ENCODE measurements around the gene PARP8.

The PARP8 gene

DNA sequence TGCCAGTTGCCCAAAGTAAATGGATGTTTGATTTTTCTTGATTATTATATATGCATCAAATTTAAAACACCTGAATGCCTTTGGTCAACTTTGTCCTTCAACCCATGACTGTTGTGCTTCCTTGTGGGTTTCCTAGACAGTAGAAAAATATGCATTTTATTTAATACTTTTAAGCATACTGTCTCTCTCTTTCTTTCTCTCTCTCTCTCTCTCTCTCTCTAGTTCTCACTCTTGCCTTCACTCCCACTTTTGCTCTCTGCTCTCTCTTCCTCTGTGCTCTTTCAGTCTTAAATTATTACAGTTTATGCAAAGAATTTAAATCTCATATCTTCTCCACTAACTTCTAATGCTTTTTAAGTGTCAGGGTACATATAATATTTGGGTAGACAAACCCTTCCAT is 173.0 kb downstream of the PARP8 start:
- no peak for DNase-seq

DNA sequence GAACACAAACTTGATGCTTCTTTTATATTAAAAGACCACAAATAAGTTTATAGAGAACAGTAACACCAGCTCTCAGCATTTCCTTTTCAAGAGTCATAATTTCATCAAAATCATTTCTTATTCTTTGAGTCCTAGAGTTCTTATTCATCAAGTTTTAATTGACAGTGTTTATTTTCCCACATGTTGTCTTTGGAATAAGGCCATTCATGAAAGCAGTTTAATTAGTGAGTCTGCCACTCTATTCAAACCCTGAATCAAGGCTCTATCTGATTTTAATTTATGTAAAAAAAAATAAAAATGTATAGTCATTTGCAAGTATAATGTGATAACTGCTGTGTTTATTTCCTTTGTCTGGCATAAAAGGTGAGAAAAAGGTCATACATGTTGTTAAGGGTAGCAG is 176.7 kb downstream of the PARP8 start:
- TF ChIP-seq POLR2A (IDR thresholded peaks at IDR 0.05; ENCODE audit: low read length) (no peak), GATA1 (IDR thresholded peaks at IDR 0.05; ENCODE audit: low read depth, low read length) (no peak)
- DNase-seq, result no peak

More for the DNA sequence above, 173.0 kb downstream of the PARP8 start:
- TF ChIP-seq POLR2A (IDR thresholded peaks at IDR 0.05; ENCODE audit: low read length) (no peak), GATA1 (IDR thresholded peaks at IDR 0.05; ENCODE audit: low read depth, low read length) (no peak)

DNA sequence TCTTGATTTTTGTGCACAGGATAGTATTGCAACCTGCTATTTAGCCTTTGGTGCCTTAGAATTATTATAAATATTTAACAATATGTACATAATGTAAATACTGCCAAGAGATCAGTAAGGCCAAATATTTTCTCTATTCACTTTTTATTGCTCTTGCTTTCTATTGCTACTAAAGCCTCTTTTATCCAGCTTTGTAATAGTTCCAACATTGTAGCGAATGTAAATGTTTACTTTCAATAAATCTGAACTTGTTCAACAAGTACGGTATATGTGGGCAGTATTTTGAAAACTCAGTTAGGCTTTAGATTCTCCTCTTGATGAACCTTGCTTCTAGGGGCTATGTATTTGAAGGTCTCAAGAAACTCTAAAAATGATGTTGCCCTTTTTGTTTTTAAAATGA is 179.8 kb downstream of the PARP8 start:
- DNase-seq, result no peak
- TF ChIP-seq GATA1 (IDR thresholded peaks at IDR 0.05; ENCODE audit: low read depth, low read length), result no peak
- no peak for TF ChIP-seq POLR2A (IDR thresholded peaks at IDR 0.05; ENCODE audit: low read length)

DNA sequence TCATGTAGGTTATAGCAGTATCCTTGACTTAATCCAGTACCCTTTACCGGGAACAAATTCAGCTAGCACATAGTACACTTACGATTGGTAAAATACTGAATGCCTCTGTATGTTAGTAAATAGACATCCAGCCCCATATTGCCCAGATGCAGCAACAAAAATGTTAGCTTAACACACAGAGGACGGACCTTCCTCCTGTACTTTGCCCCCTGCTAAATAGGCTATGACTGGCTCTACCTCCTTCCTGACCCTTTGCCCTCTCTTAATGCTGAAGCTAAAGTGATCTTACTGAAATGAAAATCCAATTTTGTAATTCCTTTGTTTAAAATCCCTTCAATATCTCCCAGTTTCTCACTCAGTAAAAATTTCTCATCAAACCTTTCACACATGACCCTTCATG is 183.1 kb downstream of the PARP8 start:
- no peak for TF ChIP-seq POLR2A (IDR thresholded peaks at IDR 0.05; ENCODE audit: low read length)
- no peak for TF ChIP-seq GATA1 (IDR thresholded peaks at IDR 0.05; ENCODE audit: low read depth, low read length)
- no peak for DNase-seq

DNA sequence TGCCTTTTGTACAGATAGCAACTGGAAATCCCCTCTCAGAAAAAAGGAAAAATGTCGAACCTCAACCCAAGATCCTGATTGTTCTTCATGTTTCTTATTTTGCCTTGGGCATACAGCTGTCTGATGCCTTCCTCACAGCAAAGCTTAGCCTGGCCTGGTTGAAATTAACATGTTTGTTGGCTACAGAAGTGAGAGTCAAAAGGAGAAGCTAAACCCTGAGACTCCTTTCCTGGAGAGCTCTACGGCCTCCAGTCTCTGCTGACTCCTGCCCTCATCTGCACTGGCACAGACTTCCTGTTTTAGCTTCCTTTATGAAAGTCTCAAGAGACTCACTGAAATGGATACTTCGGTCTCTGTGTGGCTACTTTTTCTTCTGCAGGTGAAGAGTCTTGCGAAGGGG is 186.7 kb downstream of the PARP8 start:
- no peak for TF ChIP-seq GATA1 (IDR thresholded peaks at IDR 0.05; ENCODE audit: low read depth, low read length)
- no peak for TF ChIP-seq POLR2A (IDR thresholded peaks at IDR 0.05; ENCODE audit: low read length)
- no peak for DNase-seq

DNA sequence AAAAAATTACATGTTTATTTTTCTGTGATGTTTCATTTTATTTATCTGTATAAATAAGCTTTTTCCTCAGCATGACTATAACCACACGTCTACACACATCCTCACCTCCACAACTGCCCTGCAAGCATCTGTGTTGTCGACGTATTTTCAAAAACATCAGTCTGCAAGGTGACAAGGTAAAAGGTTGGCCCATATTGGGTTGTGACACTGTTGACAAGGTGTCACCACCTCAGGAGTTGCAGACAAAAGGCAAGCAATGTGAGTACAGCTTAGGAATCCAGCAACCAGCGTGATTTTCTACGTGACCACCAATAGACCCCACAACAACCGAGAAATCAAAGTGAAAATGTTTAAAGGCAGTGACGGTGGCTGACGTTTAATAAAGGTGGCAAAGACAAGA is 187.6 kb downstream of the PARP8 start:
- DNase-seq, result no peak
- no peak for TF ChIP-seq GATA1 (IDR thresholded peaks at IDR 0.05; ENCODE audit: low read depth, low read length)
- TF ChIP-seq POLR2A (IDR thresholded peaks at IDR 0.05; ENCODE audit: low read length), result no peak

DNA sequence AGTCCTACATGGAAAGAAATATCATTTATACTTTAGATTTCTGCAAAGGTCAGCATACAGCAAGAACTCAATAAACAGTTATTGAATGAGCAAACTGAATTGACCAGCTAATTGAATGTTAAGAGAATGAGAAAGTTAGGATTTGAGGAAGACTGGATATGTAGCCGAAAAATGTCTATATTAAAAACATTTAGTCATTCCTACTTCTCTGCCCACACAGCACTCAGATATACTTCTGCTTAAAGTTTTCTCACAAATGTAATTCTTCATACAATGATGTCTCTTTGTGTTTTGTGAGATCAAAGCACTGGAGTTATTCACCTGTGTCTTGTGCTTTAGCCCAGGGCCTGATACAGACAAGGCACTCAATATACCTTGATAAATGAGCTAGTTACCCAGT is 188.6 kb downstream of the PARP8 start:
- no peak for TF ChIP-seq GATA1 (IDR thresholded peaks at IDR 0.05; ENCODE audit: low read depth, low read length)
- no peak for TF ChIP-seq POLR2A (IDR thresholded peaks at IDR 0.05; ENCODE audit: low read length)
- no peak for DNase-seq

DNA sequence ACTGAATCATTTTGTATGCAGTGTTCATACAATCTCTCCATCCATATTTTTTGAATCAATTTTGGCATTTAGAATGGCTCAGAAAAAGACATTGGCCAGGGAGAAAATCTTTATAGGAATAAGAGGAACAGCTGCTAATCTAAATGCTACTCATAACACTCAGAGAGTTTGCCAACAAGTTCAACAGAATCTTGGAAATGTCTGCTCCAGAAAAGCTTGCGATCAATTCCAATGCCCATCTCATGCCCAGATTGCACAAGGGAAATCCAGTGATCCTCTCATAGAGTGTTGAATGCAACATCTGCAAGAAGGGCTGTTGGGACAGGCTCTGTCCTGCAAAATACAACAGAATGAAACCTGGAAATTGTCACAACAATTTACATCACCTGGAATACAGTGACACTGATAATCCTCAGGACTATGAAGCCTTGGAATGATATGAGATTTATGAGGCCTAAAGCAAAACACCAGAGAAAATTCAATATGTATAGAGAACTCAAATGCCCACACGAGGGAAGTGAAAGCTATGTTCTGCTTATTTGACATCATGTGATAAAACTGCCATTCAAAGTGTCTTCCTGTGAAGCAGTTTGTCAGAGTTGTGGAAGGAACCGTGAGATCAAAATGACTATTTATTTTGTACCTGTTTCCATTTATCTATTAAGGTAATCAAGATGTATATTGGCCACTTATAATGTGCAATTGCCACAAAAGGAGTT is 190.1 kb downstream of the PARP8 start:
- TF ChIP-seq POLR2A (IDR thresholded peaks at IDR 0.05; ENCODE audit: low read length), result no peak
- no peak for DNase-seq

DNA sequence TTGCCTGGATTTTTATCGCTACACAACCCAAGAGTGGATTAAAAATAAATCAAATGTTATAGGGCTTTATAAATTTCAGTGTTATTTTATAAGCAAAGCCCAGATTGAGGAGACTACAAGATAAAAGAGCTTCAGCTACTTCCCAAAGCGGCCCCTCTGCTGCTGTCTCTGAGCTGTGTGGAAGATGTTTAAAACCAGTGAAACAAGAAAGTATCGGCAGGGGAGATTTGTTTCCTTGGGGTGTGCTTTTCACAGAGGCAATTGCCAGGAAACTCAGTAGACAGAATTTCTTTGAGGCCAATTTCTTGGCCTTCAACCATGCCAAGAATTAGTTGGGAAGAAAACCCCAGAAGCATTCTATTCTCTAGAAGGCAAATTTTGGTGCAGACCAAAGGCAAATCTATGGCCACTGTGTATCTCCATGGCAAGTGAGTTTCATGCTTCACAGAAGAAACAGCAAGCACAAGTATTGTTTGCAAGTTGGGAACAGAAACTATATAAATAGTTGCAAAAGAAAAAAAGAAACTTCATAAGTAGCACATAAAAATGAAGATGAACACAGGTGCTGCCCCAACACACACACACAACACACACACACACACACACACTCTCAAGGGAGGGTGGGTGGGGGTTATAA is 197.2 kb downstream of the PARP8 start:
- TF ChIP-seq POLR2A (IDR thresholded peaks at IDR 0.05; ENCODE audit: low read length) (no peak), GATA1 (IDR thresholded peaks at IDR 0.05; ENCODE audit: low read depth, low read length) (no peak)
- DNase-seq, result no peak

DNA sequence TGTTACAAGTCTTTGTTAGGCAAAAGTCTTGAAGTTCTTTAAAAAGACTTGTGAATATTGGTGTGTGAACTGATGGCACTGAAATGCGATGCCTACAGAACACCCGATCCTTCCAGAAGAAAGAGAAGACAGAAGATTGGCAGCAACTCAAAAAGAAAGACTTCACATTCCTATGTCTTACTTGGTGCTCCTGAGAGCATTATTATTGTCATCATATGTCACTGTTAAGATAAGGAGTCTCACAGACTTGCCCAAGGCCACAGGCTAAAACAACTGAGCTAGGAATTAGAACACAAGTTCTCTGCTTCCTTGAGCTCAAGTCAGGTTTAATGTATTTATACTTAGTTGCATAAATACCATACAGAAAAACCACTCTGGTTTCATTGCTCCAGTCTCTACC is 198.0 kb downstream of the PARP8 start:
- DNase-seq, result no peak

DNA sequence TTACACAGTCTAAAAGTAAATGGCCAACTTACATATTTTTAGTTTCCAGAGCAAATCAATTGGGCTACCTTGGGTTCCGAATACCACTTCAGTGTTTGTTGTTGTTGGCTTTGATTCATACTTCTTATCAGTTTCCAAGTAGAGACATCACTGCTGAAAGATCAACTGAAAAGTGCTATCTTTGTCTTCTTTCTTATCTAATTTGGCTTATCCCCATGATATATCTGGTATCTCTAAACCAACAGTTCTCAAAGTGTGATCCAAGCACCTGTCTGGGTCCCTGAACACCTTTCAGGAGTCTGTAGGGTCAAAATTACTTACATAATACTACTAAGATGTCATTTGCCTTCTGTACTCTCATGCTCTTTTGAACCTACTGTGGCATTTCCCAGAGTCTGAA is 200.0 kb downstream of the PARP8 start:
- DNase-seq, result no peak
- no peak for TF ChIP-seq GATA1 (IDR thresholded peaks at IDR 0.05; ENCODE audit: low read depth, low read length)
- TF ChIP-seq POLR2A (IDR thresholded peaks at IDR 0.05; ENCODE audit: low read length), result no peak

More for the DNA sequence above, 198.0 kb downstream of the PARP8 start:
- TF ChIP-seq POLR2A (IDR thresholded peaks at IDR 0.05; ENCODE audit: low read length) (no peak), GATA1 (IDR thresholded peaks at IDR 0.05; ENCODE audit: low read depth, low read length) (no peak)

DNA sequence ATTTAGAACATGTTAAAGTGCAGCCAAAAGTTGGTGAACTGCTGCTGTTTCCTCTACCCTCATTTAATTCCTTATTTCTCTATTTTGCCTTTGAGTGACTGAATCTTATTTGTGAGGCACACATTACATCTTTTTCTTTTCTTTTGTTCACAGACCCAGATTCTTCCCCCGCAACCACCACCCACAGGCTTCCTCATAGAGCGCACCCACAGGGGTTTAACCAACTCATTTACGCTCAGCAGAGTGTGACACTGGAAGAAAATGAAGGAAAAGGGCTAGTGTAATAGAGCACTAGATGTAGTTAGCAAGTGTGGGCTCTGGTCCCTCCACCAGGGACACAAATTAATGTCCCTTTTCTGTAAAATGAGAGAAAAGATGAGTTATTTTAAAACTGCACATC is 200.7 kb downstream of the PARP8 start:
- no peak for DNase-seq
- TF ChIP-seq GATA1 (IDR thresholded peaks at IDR 0.05; ENCODE audit: low read depth, low read length), result no peak
- TF ChIP-seq POLR2A (IDR thresholded peaks at IDR 0.05; ENCODE audit: low read length), result no peak

DNA sequence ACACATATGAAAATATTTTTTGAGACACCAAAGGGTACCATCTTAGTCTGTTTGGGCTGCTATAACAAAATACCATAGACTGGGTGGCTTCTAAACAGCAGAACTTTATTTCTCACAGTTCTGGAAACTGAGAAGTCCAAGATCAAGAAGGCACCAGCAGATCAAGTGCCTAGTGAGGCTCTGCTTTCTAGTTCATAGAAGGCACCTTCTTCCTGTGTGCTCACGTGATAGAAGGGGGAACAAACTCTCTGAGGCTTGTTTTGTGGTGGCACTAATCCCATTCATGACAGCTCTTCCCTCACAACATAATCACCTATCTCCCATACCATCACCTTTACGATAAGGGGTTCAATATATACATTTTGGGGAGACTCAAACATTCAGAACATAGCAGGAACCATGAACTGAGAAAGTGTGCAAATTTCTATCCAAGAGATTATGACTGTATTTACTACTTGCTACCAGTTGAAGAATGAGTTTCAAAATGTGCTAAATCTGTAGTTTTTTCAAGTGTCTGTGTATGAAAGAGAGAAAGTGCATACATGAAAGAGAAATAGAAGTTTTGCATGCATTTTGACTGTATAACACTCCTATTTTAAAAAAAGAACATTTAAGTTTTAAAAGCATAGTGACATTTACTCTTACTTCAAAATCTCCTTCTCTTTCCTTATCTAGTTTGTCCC is 207.3 kb downstream of the PARP8 start:
- DNase-seq, result no peak
- no peak for TF ChIP-seq POLR2A (IDR thresholded peaks at IDR 0.05; ENCODE audit: low read length)
- TF ChIP-seq GATA1 (IDR thresholded peaks at IDR 0.05; ENCODE audit: low read depth, low read length), result no peak

DNA sequence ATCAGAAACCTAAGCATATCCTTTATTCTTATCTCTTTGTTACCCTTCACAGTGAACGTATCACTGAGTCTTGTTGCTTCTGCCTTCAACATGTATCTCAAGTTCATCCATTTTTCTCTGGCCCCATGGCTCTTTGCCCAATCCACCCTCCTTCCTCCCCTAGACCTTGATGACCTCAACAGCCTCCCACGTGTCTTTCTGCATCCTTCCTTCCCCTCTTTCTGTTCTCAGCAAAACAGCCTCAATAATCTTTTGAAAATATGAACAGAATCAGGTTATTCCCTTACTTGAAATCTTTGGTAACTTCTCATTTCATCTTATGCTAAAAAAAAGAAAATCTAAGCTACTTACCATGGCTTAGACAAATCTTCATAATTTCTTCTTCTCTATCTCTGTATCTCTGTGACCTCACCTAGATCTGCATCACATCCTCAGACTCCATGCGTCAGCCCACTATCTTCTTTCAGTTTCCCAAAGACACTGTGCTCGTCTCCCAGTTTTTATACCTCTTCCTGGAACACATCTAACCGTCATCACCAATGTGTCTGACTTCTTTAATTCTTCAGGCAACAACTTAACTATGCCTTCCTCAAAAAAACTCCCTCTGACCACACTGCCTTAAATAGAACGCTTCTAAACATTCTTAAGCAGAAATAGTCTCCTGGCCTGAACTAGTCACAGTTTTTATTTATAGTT is 208.0 kb downstream of the PARP8 start:
- TF ChIP-seq POLR2A (IDR thresholded peaks at IDR 0.05; ENCODE audit: low read length), result no peak
- TF ChIP-seq GATA1 (IDR thresholded peaks at IDR 0.05; ENCODE audit: low read depth, low read length), result no peak
- DNase-seq, result no peak
